K562 (cell line): ENCODE results near the gene MYL12A. TPM values are rescaled to one million over a fixed set of nuclear protein-coding genes. Genes with fewer than 3 reads are reported as not detected.

Experiments
- BCL6 ChIP-seq: fragments of 250-450 bp; sonication (Bioruptor Pico); IDR thresholded peaks from 2 replicates; pipeline ENCODE4 v1.4.0; 2020
- E2F3 ChIP-seq: fragments of 250-450 bp; sonication (Bioruptor Pico); IDR thresholded peaks from 2 replicates; pipeline ENCODE4 v1.4.0; 2020; ENCODE audit warnings: mild to moderate bottlenecking
- GATAD2B ChIP-seq: fragments of 450-650 bp; IDR thresholded peaks from 2 replicates; pipeline ENCODE4 v1.6.1; 2017; ENCODE audit warnings: mild to moderate bottlenecking, borderline replicate concordance
- HCFC1 ChIP-seq: IDR thresholded peaks from 2 replicates; pipeline ENCODE4 v1.6.1; 2012; ENCODE audit warnings: low read depth, low read length, improper control_type of control experiment
- HEY1 ChIP-seq: fragments of 250-450 bp; sonication (Bioruptor Pico); IDR thresholded peaks from 2 replicates; pipeline ENCODE4 v1.5.0; 2020; ENCODE audit warnings: mild to moderate bottlenecking, moderate library complexity, borderline replicate concordance
- HSF4 ChIP-seq: fragments of 250-450 bp; sonication (Bioruptor Pico); IDR thresholded peaks from 2 replicates; pipeline ENCODE4 v2.1.2; 2022; ENCODE audit warnings: mild to moderate bottlenecking, moderate library complexity, borderline replicate concordance
- PHF20 ChIP-seq: fragments of 450-650 bp; IDR thresholded peaks from 2 replicates; pipeline ENCODE4 v1.6.1; 2018; ENCODE audit not compliant: partially characterized antibody
- POLR3G ChIP-seq: IDR thresholded peaks from 2 replicates; pipeline ENCODE4 v1.6.1; 2011; ENCODE audit not compliant: insufficient read length, insufficient replicate concordance; ENCODE audit errors: extremely low read depth
- SIRT6 ChIP-seq: IDR thresholded peaks from one replicate; pipeline ENCODE4 v1.6.1; 2012; ENCODE audit warnings: low read depth, mild to moderate bottlenecking, control low read depth, inconsistent platforms, low read length, moderate library complexity
- SLC30A9 ChIP-seq: fragments of 250-450 bp; sonication (Bioruptor Pico); IDR thresholded peaks from 2 replicates; pipeline ENCODE4 v1.8.0; 2022; ENCODE audit warnings: mild to moderate bottlenecking, moderate library complexity
- ZBTB1 ChIP-seq: sonication (generic); formaldehyde crosslinking; IDR thresholded peaks from 2 replicates; pipeline ENCODE4 v1.8.1; 2023; ENCODE audit warnings: missing genetic modification reagents, low read depth, mild to moderate bottlenecking, borderline replicate concordance
- ZKSCAN3 ChIP-seq: fragments of 250-450 bp; sonication (Bioruptor Pico); IDR thresholded peaks from 2 replicates; pipeline ENCODE4 v1.4.0; 2020
- ZNF217 ChIP-seq: sonication (generic); formaldehyde crosslinking; IDR thresholded peaks from 2 replicates; pipeline ENCODE4 v1.8.0; 2022; ENCODE audit warnings: mild to moderate bottlenecking, missing genetic modification reagents
- ZNF274 ChIP-seq: IDR thresholded peaks from 2 replicates; pipeline ENCODE4 v1.6.1; 2011; ENCODE audit warnings: low read depth, mild to moderate bottlenecking, low read length, moderate library complexity, borderline replicate concordance
- ZNF277 ChIP-seq: fragments of 250-450 bp; sonication (Bioruptor Pico); IDR thresholded peaks from 2 replicates; pipeline ENCODE4 v1.8.0; 2022; ENCODE audit warnings: inconsistent platforms, mild to moderate bottlenecking, moderate library complexity, borderline replicate concordance
- ZNF311 ChIP-seq: fragments of 250-450 bp; sonication (Bioruptor Pico); IDR thresholded peaks from 2 replicates; pipeline ENCODE4 v1.4.0; 2020; ENCODE audit warnings: mild to moderate bottlenecking, moderate library complexity
- ZNF324 ChIP-seq: fragments of 250-450 bp; sonication (Bioruptor Pico); IDR thresholded peaks from 2 replicates; pipeline ENCODE4 v1.4.0; 2020; ENCODE audit warnings: mild to moderate bottlenecking
- ZNF551 ChIP-seq: fragments of 250-450 bp; sonication (Bioruptor Pico); IDR thresholded peaks from 2 replicates; pipeline ENCODE4 v1.5.0; 2021; ENCODE audit warnings: mild to moderate bottlenecking, moderate library complexity
- ZNF57 ChIP-seq: fragments of 450-650 bp; formaldehyde crosslinking; IDR thresholded peaks from 2 replicates; pipeline ENCODE4 v1.4.0; 2020; ENCODE audit warnings: mild to moderate bottlenecking, moderate library complexity
- ZNF609 ChIP-seq: sonication (generic); formaldehyde crosslinking; IDR thresholded peaks from 2 replicates; pipeline ENCODE4 v1.8.1; 2023; ENCODE audit warnings: missing genetic modification reagents, mild to moderate bottlenecking, borderline replicate concordance
- ZNF639 ChIP-seq, 2 experiments: fragments of 200-800 bp in 1 of 2; sonication (Bioruptor generic) in 1 of 2; sonication (generic) in 1 of 2; formaldehyde crosslinking in 1 of 2; IDR thresholded peaks in 1 of 2; conservative IDR thresholded peaks in 1 of 2; 2 replicates each; pipeline versions ENCODE4 v1.5.0 to v1.6.1; 2016 to 2020; ENCODE audit warnings: missing compliant biosample characterization in 1 of 2, missing genetic modification characterization in 1 of 2, missing genetic modification reagents in 1 of 2
- polyA plus RNA-seq, 8 experiments: library from polyadenylated mRNA; depleted of rRNA in 4 of 8; stranded (reverse) in 5 of 8; unstranded in 3 of 8; fragments of >200 nt; fragmentation: Nextera tagmentation in 2 of 8; fragmentation: Illumina TruSeq in 1 of 8; extraction: Ambion mirVana in 2 of 8; extraction: Trizol in 1 of 8; gene quantifications; 2 replicates each; pipeline versions ENCODE4 v1.2.1 to v1.2.3, GENCODE V29; 2011 to 2014; ENCODE audit warnings: inconsistent platforms in 1 of 8, missing spikeins in 1 of 8
- total RNA-seq, 7 experiments: library from RNA; depleted of rRNA in 6 of 7; stranded (reverse); fragments of >200 nt in 6 of 7; fragmentation: Illumina TruSeq in 2 of 7; extraction: Trizol in 2 of 7; gene quantifications; 2 replicates each; pipeline versions ENCODE4 v1.2.1 to v1.2.3, GENCODE V29; 2011 to 2021; ENCODE audit warnings: low replicate concordance in 1 of 7

MYL12A gene
- total and polyA plus RNA-seq, 9 of the 15 experiments (the other 6 are each of a cell fraction or from before 2014, with no cell fraction given) = 308 to 1,031 (median 559) TPM

- TF ChIP-seq ZNF324 (CRISPR knock-in tag) (no peak), GATAD2B (no peak), SIRT6 (no peak), ZBTB1 (CRISPR knock-in tag) (no peak), ZKSCAN3 (CRISPR knock-in tag) (no peak), ZNF277 (CRISPR knock-in tag) (no peak), ZNF609 (CRISPR knock-in tag) (no peak), BCL6 (CRISPR knock-in tag) (0 out of 2 replicates have a peak, but pooled peaks have one; percentile 16), PHF20 (no peak), ZNF57 (CRISPR knock-in tag) (no peak), ZNF551 (no peak), ZNF217 (no peak), E2F3 (CRISPR knock-in tag) (0 out of 2 replicates have a peak, but pooled peaks have one; percentile 7), SLC30A9 (no peak), ZNF311 (peak; percentile 45; the same call in 1 of the 2 replicates), ZNF639 (CRISPR knock-in tag; conservative IDR thresholded peaks at IDR 0.05 in 1 of 2, IDR thresholded peaks at IDR 0.05 in 1 of 2) (no peak), ZNF274 (no peak), HSF4 (CRISPR knock-in tag) (no peak), HCFC1 (no peak), HEY1 (CRISPR knock-in tag) (no peak), POLR3G (no peak)
These were observed 864 bp upstream of the MYL12A start (continued) for GRCh38 chr18:3246635-3247239.
